DND-41 (cell line): ENCODE results near the gene SLAMF7.

Experiments
- ATAC-seq: fragments of 200-7000 bp; cut with Tn5 transposase; 3 replicates; pipeline ENCODE4 v1.9.1; 2021; ENCODE audit warnings: low read depth; ENCODE audit not compliant: insufficient read depth
- DNase-seq: peaks from one replicate; pipeline ENCODE4 v3.0.0-alpha.2; 2020
- H2AFZ ChIP-seq: 2 replicates; pipeline ENCODE4 v1.6.0; 2012; ENCODE audit warnings: low read depth, low read length
- H3K27ac ChIP-seq: 2 replicates; pipeline ENCODE4 v1.5.1; 2012; ENCODE audit warnings: low read length, inconsistent platforms
- H3K27me3 ChIP-seq: fragments of 200-600 bp; sonication (generic); 2 replicates; pipeline ENCODE4 v1.6.0; 2012; ENCODE audit warnings: low read length, mild to moderate bottlenecking, inconsistent platforms; ENCODE audit not compliant: insufficient read depth, poor library complexity
- H3K36me3 ChIP-seq: 2 replicates; pipeline ENCODE4 v1.5.1; 2012; ENCODE audit warnings: low read length, inconsistent platforms; ENCODE audit not compliant: insufficient read depth
- H3K4me1 ChIP-seq: 2 replicates; pipeline ENCODE4 v1.5.1; 2012; ENCODE audit warnings: mild to moderate bottlenecking, low read length; ENCODE audit not compliant: insufficient read depth
- H3K4me2 ChIP-seq: 2 replicates; pipeline ENCODE4 v1.6.0; 2012; ENCODE audit warnings: mild to moderate bottlenecking, moderate library complexity, low read length, inconsistent platforms; ENCODE audit not compliant: insufficient read depth
- H3K4me3 ChIP-seq, 2 experiments: fragments of 200-600 bp in 1 of 2; shearing (Covaris generic) in 1 of 2; 2 replicates each; pipeline ENCODE4 v1.5.1; 2012 to 2016; ENCODE audit warnings: inconsistent platforms in 2 of 2, low read length in 2 of 2, mild to moderate bottlenecking in 2 of 2, low read depth in 1 of 2, moderate library complexity in 1 of 2
- H3K79me2 ChIP-seq: 2 replicates; pipeline ENCODE4 v1.6.0; 2012; ENCODE audit warnings: low read length, inconsistent platforms; ENCODE audit not compliant: insufficient read depth
- H3K9ac ChIP-seq: 2 replicates; pipeline ENCODE4 v1.6.0; 2012; ENCODE audit warnings: low read depth, mild to moderate bottlenecking, inconsistent platforms, low read length, moderate library complexity
- H3K9me3 ChIP-seq: 2 replicates; pipeline ENCODE4 v1.5.1; 2012; ENCODE audit warnings: low read length, moderate library complexity, mild to moderate bottlenecking, inconsistent platforms; ENCODE audit not compliant: insufficient read depth, severe bottlenecking
- H4K20me1 ChIP-seq: 2 replicates; pipeline ENCODE4 v1.6.0; 2012; ENCODE audit warnings: low read length; ENCODE audit not compliant: insufficient read depth
- CTCF ChIP-seq: IDR thresholded peaks from 2 replicates; pipeline ENCODE4 v1.5.1; 2012; ENCODE audit warnings: borderline replicate concordance, low read length, moderate library complexity, mild to moderate bottlenecking; ENCODE audit not compliant: poor library complexity, severe bottlenecking; ENCODE audit errors: extremely low read depth
- EZH2 ChIP-seq: IDR thresholded peaks from 3 replicates; pipeline ENCODE4 v1.6.1; 2012; ENCODE audit warnings: borderline replicate concordance, low read depth, mild to moderate bottlenecking, moderate library complexity, low read length, inconsistent platforms; ENCODE audit not compliant: severe bottlenecking

SLAMF7 gene

GRCh38 chr1:160743266-160743665 lies 4.2 kb downstream of the SLAMF7 start:
- TF ChIP-seq EZH2, result no peak
- TF ChIP-seq CTCF, result no peak
- H3K4me2 ChIP-seq, result no peak overlapping the region

GRCh38 chr1:160744199-160744851 lies 5.3 kb downstream of the SLAMF7 start:
- H3K27me3 ChIP-seq, result no peaks in the 10 kb centered on the region
- H3K4me1 ChIP-seq, result no peaks in the 10 kb centered on the region
- H3K4me2 ChIP-seq, result no peak overlapping the region
- DNase-seq (no peak), ATAC-seq (no peak)
- no peaks in the 10 kb centered on the region for H3K36me3 ChIP-seq
- no peaks in the 10 kb centered on the region for H3K9me3 ChIP-seq
- H3K4me3 ChIP-seq, result no peak overlapping the region
- TF ChIP-seq CTCF, result no peak
- no peak for TF ChIP-seq EZH2
- no peak overlapping the region for H2AFZ ChIP-seq
- H3K9ac ChIP-seq, result no peak overlapping the region
- H3K27ac ChIP-seq, result no peak overlapping the region
- no peaks in the 10 kb centered on the region for H3K79me2 ChIP-seq
- no peaks in the 10 kb centered on the region for H4K20me1 ChIP-seq

More at GRCh38 chr1:160743266-160743665, 4.2 kb downstream of the SLAMF7 start:
- Histone ChIP-seq H2AFZ (no peak overlapping the region), H3K27ac (no peak overlapping the region), H4K20me1 (no peaks in the 10 kb centered on the region), H3K9ac (no peak overlapping the region), H3K36me3 (no peaks in the 10 kb centered on the region), H3K27me3 (no peaks in the 10 kb centered on the region), H3K9me3 (no peaks in the 10 kb centered on the region), H3K4me3 (no peak overlapping the region), H3K4me1 (no peaks in the 10 kb centered on the region), H3K79me2 (no peaks in the 10 kb centered on the region)
- ATAC-seq, result no peak
- DNase-seq, result no peak

GRCh38 chr1:160744852-160745520 lies 5.9 kb downstream of the SLAMF7 start:
- Histone ChIP-seq H2AFZ (no peak overlapping the region), H3K4me3 (no peak overlapping the region), H3K79me2 (no peaks in the 10 kb centered on the region), H3K9ac (no peak overlapping the region), H4K20me1 (no peaks in the 10 kb centered on the region), H3K27me3 (no peaks in the 10 kb centered on the region), H3K27ac (no peak overlapping the region), H3K4me2 (no peak overlapping the region), H3K9me3 (no peaks in the 10 kb centered on the region), H3K4me1 (no peaks in the 10 kb centered on the region), H3K36me3 (no peaks in the 10 kb centered on the region)
- TF ChIP-seq EZH2, result no peak
- TF ChIP-seq CTCF, result no peak
- no peak for DNase-seq
- no peak for ATAC-seq
